HEK293 (cell line): ENCODE data around the gene CCNG2.

Experiments used
- CTCF ChIA-PET: fragments of 350-600 bp; formaldehyde crosslinking; extraction: SDS; loops from one replicate; lab custom pipeline; 2021; ENCODE audit warnings: antibody characterized with exemption; lab: Yijun Ruan, JAX
- POLR2A ChIA-PET: fragments of 300-600 bp; formaldehyde crosslinking; extraction: SDS; loops from one replicate; lab custom pipeline; 2020; ENCODE audit warnings: antibody characterized with exemption, inconsistent platforms; lab: Yijun Ruan, JAX
- H3K27ac ChIP-seq: fragments of 200-500 bp; sonication (Bioruptor generic); 2 replicates; pipeline ENCODE4 v1.5.1; 2014; ENCODE audit warnings: low read depth, low read length, control low read depth, inconsistent platforms; ENCODE audit errors: extremely low read depth
- H3K36me3 ChIP-seq, 2 experiments: fragments of 200-500 bp in 1 of 2; sonication (Bioruptor generic) in 1 of 2; 1 replicate in 1 of 2; 2 replicates in 1 of 2; pipeline ENCODE4 v1.5.1; 2014 to 2017; ENCODE audit warnings: inconsistent platforms in 2 of 2, low read length in 2 of 2; ENCODE audit not compliant: control insufficient read depth in 2 of 2, insufficient read depth in 1 of 2
- H3K4me1 ChIP-seq: fragments of 200-500 bp; sonication (Bioruptor generic); 2 replicates; pipeline ENCODE4 v1.5.1; 2014; ENCODE audit warnings: mild to moderate bottlenecking, low read length, inconsistent platforms; ENCODE audit not compliant: control insufficient read depth, insufficient read depth
- H3K4me3 ChIP-seq: 2 replicates; pipeline ENCODE4 v1.5.1; 2011; ENCODE audit warnings: low read depth, mild to moderate bottlenecking, control low read depth, low read length, moderate library complexity
- H3K9me3 ChIP-seq: fragments of 200-500 bp; sonication (Bioruptor generic); 2 replicates; pipeline ENCODE4 v1.5.1; 2014; ENCODE audit warnings: low read depth, low read length, inconsistent platforms; ENCODE audit not compliant: control insufficient read depth, insufficient read depth
- EGR2 ChIP-seq: fragments of 450-650 bp; formaldehyde crosslinking; IDR thresholded peaks from 2 replicates; pipeline ENCODE4 v1.5.1; 2016; ENCODE audit warnings: low read depth, missing biosample characterization, missing genetic modification characterization
- RBAK ChIP-seq: fragments of 450-650 bp; formaldehyde crosslinking; IDR thresholded peaks from 2 replicates; pipeline ENCODE4 v1.5.1; 2016; ENCODE audit warnings: missing biosample characterization, missing genetic modification characterization
- SP7 ChIP-seq: fragments of 450-650 bp; formaldehyde crosslinking; IDR thresholded peaks from 2 replicates; pipeline ENCODE4 v1.5.1; 2016; ENCODE audit warnings: missing biosample characterization, missing genetic modification characterization
- WT1 ChIP-seq: fragments of 450-650 bp; formaldehyde crosslinking; IDR thresholded peaks from 2 replicates; pipeline ENCODE4 v1.5.1; 2016; ENCODE audit warnings: missing biosample characterization, missing genetic modification characterization
- ZBTB1 ChIP-seq: fragments of 450-650 bp; formaldehyde crosslinking; IDR thresholded peaks from 2 replicates; pipeline ENCODE4 v1.5.1; 2016; ENCODE audit warnings: missing biosample characterization, missing genetic modification characterization
- ZBTB8A ChIP-seq: fragments of 450-650 bp; formaldehyde crosslinking; IDR thresholded peaks from 2 replicates; pipeline ENCODE4 v1.5.1; 2016; ENCODE audit warnings: missing biosample characterization, missing genetic modification characterization
- ZNF169 ChIP-seq: fragments of 450-650 bp; formaldehyde crosslinking; IDR thresholded peaks from 2 replicates; pipeline ENCODE4 v1.5.1; 2016; ENCODE audit warnings: missing biosample characterization, missing genetic modification characterization
- ZNF202 ChIP-seq: fragments of 450-650 bp; formaldehyde crosslinking; IDR thresholded peaks from 2 replicates; pipeline ENCODE4 v1.5.1; 2016; ENCODE audit warnings: missing biosample characterization, missing genetic modification characterization, borderline replicate concordance
- ZNF211 ChIP-seq: fragments of 450-650 bp; formaldehyde crosslinking; IDR thresholded peaks from 2 replicates; pipeline ENCODE4 v1.5.1; 2016; ENCODE audit warnings: low read depth, missing biosample characterization, missing genetic modification characterization
- ZNF394 ChIP-seq: fragments of 450-650 bp; formaldehyde crosslinking; IDR thresholded peaks from 2 replicates; pipeline ENCODE4 v1.5.1; 2016; ENCODE audit warnings: missing biosample characterization, missing genetic modification characterization, mild to moderate bottlenecking, moderate library complexity, borderline replicate concordance
- ZNF416 ChIP-seq: fragments of 450-650 bp; formaldehyde crosslinking; IDR thresholded peaks from 2 replicates; pipeline ENCODE4 v1.5.1; 2016; ENCODE audit warnings: missing biosample characterization, missing genetic modification characterization
- ZNF423 ChIP-seq: fragments of 450-650 bp; formaldehyde crosslinking; IDR thresholded peaks from 2 replicates; pipeline ENCODE4 v1.5.1; 2016; ENCODE audit warnings: missing biosample characterization, missing genetic modification characterization
- ZNF548 ChIP-seq: fragments of 450-650 bp; formaldehyde crosslinking; IDR thresholded peaks from 2 replicates; pipeline ENCODE4 v1.5.1; 2016; ENCODE audit warnings: missing biosample characterization, missing genetic modification characterization
- ZNF555 ChIP-seq: fragments of 450-650 bp; formaldehyde crosslinking; conservative IDR thresholded peaks from 2 replicates; pipeline ENCODE4 v1.5.1; 2017; ENCODE audit warnings: missing biosample characterization, mild to moderate bottlenecking, missing genetic modification characterization, inconsistent platforms
- ZNF596 ChIP-seq: fragments of 450-650 bp; IDR thresholded peaks from 2 replicates; pipeline ENCODE4 v1.5.0; 2018; ENCODE audit warnings: missing biosample characterization, mild to moderate bottlenecking, missing genetic modification characterization, moderate library complexity
- TF ChIP-seq, protein P1 (sequence below): fragments of 450-650 bp; formaldehyde crosslinking; IDR thresholded peaks from 2 replicates; pipeline ENCODE4 v1.5.1; 2017; ENCODE audit warnings: missing biosample characterization, missing genetic modification characterization
- TF ChIP-seq, protein P2 (sequence below): fragments of 450-650 bp; formaldehyde crosslinking; IDR thresholded peaks from 2 replicates; pipeline ENCODE4 v1.5.1; 2016; ENCODE audit warnings: missing biosample characterization, missing genetic modification characterization
- TF ChIP-seq, protein P3 (sequence below): fragments of 450-650 bp; formaldehyde crosslinking; IDR thresholded peaks from 2 replicates; pipeline ENCODE4 v1.5.1; 2016; ENCODE audit warnings: missing biosample characterization, missing genetic modification characterization
- TF ChIP-seq, protein P4 (sequence below): fragments of 450-650 bp; formaldehyde crosslinking; IDR thresholded peaks from 2 replicates; pipeline ENCODE4 v1.5.1; 2016; ENCODE audit warnings: missing biosample characterization, missing genetic modification characterization
- TF ChIP-seq, protein P5 (sequence below): fragments of 450-650 bp; formaldehyde crosslinking; IDR thresholded peaks from 2 replicates; pipeline ENCODE4 v1.5.1; 2016; ENCODE audit warnings: missing biosample characterization, missing genetic modification characterization

Gene CCNG2

DNA sequence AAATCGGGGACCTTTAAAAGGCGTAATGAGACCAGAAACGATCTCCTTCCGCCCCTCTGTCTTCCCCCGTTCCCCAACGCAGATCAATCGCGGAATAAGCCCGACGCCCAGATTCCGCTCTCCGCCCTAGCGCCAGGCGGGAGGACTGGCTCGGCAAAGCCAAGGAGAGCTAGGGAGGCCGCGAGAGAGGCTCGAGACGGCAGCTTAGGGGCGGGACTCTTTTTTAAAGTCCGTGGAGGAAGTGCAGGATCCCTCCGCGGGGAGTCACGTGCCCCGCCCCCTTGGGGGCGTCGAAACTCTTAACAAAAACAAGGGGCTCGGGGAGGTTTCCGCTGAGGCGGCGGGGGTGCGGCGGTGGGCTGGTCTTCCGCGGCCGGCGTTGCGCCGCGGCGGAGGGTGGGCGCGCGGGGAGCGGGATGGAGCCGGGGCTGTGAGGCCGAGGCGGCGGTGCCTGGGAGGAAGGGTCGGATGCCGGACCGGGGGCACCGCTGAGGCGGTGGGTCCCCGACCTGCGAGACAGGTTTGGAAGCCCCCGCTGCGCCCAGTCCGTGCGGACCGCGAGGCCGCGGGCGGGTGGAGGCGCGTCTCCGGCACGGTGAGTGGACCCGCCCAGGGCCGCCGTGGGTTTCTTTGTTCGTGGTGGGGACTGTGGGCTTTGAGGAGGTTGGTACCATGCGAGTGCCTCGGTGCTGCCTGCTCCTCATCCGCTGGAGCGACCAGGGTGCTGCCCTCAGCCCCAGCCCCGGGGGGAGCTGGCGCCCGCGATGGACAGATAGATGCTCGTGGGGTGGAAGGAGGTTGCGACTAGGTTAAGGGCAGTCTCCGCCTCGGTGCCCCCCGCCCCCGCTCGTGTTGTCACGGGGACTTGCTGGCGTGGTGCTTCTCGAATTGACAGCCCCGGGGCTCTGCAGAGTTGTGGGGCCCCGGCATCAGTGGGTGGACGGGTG, at the start of gene CCNG2 (continued):
- peak; percentile 69 for TF ChIP-seq EGR2 (tag by site-specific recombination)
- peak; percentile 74; the same call in 1 of the 2 replicates for TF ChIP-seq WT1 (tag by site-specific recombination)
- no peak for TF ChIP-seq ZNF169 (tag by site-specific recombination)
- peak; percentile 31; the same call in 1 of the 2 replicates for TF ChIP-seq ZNF596 (tag by site-specific recombination)
- TF ChIP-seq RBAK (tag by site-specific recombination), result no peak
- TF ChIP-seq ZNF555 (tag by site-specific recombination), result no peak
- TF ChIP-seq, protein P1, sequence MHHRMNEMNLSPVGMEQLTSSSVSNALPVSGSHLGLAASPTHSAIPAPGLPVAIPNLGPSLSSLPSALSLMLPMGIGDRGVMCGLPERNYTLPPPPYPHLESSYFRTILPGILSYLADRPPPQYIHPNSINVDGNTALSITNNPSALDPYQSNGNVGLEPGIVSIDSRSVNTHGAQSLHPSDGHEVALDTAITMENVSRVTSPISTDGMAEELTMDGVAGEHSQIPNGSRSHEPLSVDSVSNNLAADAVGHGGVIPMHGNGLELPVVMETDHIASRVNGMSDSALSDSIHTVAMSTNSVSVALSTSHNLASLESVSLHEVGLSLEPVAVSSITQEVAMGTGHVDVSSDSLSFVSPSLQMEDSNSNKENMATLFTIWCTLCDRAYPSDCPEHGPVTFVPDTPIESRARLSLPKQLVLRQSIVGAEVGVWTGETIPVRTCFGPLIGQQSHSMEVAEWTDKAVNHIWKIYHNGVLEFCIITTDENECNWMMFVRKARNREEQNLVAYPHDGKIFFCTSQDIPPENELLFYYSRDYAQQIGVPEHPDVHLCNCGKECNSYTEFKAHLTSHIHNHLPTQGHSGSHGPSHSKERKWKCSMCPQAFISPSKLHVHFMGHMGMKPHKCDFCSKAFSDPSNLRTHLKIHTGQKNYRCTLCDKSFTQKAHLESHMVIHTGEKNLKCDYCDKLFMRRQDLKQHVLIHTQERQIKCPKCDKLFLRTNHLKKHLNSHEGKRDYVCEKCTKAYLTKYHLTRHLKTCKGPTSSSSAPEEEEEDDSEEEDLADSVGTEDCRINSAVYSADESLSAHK (tag by site-specific recombination), result peak; percentile 98
- TF ChIP-seq ZBTB8A (tag by site-specific recombination), result peak; percentile 99
- TF ChIP-seq ZNF423 (tag by site-specific recombination), result no peak
- peak; percentile 95 for TF ChIP-seq SP7 (tag by site-specific recombination)

DNA sequence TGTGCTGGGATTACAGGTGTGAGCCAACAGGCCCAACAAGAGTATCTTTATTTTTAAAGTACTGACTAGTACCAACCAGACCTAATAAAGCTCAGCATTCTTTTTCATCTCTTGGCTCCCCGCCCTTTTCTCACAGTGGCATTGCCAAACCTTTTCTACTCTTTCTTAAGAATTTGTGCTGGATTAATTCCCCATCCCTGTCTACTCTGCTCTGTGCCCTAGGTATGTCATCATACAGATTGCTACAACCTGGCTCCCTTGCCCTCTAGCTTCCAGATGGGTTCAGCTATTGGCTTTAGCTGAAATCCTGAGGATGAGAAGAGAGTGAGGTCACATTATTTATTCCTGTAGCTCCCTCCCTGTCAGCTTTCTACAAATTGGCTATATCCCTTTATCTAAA, 46.3 kb upstream of the CCNG2 start:
- TF ChIP-seq, protein P2, sequence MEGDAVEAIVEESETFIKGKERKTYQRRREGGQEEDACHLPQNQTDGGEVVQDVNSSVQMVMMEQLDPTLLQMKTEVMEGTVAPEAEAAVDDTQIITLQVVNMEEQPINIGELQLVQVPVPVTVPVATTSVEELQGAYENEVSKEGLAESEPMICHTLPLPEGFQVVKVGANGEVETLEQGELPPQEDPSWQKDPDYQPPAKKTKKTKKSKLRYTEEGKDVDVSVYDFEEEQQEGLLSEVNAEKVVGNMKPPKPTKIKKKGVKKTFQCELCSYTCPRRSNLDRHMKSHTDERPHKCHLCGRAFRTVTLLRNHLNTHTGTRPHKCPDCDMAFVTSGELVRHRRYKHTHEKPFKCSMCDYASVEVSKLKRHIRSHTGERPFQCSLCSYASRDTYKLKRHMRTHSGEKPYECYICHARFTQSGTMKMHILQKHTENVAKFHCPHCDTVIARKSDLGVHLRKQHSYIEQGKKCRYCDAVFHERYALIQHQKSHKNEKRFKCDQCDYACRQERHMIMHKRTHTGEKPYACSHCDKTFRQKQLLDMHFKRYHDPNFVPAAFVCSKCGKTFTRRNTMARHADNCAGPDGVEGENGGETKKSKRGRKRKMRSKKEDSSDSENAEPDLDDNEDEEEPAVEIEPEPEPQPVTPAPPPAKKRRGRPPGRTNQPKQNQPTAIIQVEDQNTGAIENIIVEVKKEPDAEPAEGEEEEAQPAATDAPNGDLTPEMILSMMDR (tag by site-specific recombination), result no peak
- no peak for TF ChIP-seq ZNF211 (tag by site-specific recombination)
- TF ChIP-seq, protein P1 (tag by site-specific recombination), result no peak
- TF ChIP-seq ZNF416 (tag by site-specific recombination), result no peak
- no peak for TF ChIP-seq ZNF548 (tag by site-specific recombination)
- TF ChIP-seq, protein P3, sequence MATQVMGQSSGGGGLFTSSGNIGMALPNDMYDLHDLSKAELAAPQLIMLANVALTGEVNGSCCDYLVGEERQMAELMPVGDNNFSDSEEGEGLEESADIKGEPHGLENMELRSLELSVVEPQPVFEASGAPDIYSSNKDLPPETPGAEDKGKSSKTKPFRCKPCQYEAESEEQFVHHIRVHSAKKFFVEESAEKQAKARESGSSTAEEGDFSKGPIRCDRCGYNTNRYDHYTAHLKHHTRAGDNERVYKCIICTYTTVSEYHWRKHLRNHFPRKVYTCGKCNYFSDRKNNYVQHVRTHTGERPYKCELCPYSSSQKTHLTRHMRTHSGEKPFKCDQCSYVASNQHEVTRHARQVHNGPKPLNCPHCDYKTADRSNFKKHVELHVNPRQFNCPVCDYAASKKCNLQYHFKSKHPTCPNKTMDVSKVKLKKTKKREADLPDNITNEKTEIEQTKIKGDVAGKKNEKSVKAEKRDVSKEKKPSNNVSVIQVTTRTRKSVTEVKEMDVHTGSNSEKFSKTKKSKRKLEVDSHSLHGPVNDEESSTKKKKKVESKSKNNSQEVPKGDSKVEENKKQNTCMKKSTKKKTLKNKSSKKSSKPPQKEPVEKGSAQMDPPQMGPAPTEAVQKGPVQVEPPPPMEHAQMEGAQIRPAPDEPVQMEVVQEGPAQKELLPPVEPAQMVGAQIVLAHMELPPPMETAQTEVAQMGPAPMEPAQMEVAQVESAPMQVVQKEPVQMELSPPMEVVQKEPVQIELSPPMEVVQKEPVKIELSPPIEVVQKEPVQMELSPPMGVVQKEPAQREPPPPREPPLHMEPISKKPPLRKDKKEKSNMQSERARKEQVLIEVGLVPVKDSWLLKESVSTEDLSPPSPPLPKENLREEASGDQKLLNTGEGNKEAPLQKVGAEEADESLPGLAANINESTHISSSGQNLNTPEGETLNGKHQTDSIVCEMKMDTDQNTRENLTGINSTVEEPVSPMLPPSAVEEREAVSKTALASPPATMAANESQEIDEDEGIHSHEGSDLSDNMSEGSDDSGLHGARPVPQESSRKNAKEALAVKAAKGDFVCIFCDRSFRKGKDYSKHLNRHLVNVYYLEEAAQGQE, result no peak
- no peak for TF ChIP-seq ZBTB1 (tag by site-specific recombination)
- no peak for TF ChIP-seq ZNF394 (tag by site-specific recombination)
- TF ChIP-seq, protein P4, sequence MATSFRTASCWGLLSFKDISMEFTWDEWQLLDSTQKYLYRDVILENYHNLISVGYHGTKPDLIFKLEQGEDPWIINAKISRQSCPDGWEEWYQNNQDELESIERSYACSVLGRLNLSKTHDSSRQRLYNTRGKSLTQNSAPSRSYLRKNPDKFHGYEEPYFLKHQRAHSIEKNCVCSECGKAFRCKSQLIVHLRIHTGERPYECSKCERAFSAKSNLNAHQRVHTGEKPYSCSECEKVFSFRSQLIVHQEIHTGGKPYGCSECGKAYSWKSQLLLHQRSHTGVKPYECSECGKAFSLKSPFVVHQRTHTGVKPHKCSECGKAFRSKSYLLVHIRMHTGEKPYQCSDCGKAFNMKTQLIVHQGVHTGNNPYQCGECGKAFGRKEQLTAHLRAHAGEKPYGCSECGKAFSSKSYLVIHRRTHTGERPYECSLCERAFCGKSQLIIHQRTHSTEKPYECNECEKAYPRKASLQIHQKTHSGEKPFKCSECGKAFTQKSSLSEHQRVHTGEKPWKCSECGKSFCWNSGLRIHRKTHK (tag by site-specific recombination), result no peak
- TF ChIP-seq, protein P5, sequence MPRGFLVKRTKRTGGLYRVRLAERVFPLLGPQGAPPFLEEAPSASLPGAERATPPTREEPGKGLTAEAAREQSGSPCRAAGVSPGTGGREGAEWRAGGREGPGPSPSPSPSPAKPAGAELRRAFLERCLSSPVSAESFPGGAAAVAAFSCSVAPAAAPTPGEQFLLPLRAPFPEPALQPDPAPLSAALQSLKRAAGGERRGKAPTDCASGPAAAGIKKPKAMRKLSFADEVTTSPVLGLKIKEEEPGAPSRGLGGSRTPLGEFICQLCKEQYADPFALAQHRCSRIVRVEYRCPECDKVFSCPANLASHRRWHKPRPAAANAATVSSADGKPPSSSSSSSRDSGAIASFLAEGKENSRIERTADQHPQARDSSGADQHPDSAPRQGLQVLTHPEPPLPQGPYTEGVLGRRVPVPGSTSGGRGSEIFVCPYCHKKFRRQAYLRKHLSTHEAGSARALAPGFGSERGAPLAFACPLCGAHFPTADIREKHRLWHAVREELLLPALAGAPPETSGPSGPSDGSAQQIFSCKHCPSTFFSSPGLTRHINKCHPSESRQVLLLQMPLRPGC (tag by site-specific recombination), result no peak
- no peak for TF ChIP-seq ZNF202 (tag by site-specific recombination)
- Histone ChIP-seq H3K27ac (no peak overlapping the region), H3K4me1 (no peaks in the 10 kb centered on the region), H3K4me3 (no peak overlapping the region), H3K9me3 (no peaks in the 10 kb centered on the region), H3K36me3 (no peaks in the 10 kb centered on the region)
- POLR2A ChIA-PET, result no interaction called here
- CTCF ChIA-PET, result no interaction called here
